ENCODE data around the gene SLC26A4.

DNA sequence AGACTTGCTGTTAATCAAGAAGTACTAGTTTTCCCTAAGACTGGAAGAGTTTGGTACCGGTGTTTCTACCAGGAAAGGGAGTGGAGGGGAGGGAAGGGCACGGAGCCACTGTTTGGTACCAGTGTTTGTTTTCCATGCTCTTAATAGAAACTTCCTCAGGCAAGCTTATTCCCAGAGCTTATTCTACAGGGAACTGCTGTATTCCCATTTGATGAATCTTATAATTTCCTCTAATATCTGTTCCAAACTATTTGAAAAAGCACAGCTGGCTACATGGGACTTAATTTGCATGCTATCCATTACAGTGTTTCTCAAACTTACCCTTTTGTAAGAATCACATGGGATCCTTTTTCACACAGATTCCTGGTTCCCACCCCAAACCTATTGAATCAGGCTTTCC, 23.7 kb downstream of the SLC26A4 start:
- TF ChIP-seq EP300 (IDR thresholded peaks at IDR 0.05): no peak
- TF ChIP-seq, protein P1, sequence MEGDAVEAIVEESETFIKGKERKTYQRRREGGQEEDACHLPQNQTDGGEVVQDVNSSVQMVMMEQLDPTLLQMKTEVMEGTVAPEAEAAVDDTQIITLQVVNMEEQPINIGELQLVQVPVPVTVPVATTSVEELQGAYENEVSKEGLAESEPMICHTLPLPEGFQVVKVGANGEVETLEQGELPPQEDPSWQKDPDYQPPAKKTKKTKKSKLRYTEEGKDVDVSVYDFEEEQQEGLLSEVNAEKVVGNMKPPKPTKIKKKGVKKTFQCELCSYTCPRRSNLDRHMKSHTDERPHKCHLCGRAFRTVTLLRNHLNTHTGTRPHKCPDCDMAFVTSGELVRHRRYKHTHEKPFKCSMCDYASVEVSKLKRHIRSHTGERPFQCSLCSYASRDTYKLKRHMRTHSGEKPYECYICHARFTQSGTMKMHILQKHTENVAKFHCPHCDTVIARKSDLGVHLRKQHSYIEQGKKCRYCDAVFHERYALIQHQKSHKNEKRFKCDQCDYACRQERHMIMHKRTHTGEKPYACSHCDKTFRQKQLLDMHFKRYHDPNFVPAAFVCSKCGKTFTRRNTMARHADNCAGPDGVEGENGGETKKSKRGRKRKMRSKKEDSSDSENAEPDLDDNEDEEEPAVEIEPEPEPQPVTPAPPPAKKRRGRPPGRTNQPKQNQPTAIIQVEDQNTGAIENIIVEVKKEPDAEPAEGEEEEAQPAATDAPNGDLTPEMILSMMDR (IDR thresholded peaks at IDR 0.05): no peak
